HepG2 (cell line): ENCODE data around the gene MED19. TPM values are rescaled to one million over a fixed set of nuclear protein-coding genes. Genes with fewer than 3 reads are reported as not detected.

Experiments used
- CBX2 ChIP-seq, 2 experiments: fragments of 200-600 bp in 1 of 2; sonication (generic); formaldehyde crosslinking in 1 of 2; IDR thresholded peaks; 2 replicates each; pipeline versions ENCODE4 v1.7.0 to v1.8.1; 2018 to 2022; ENCODE audit warnings: low read depth in 2 of 2, low read length in 1 of 2, mild to moderate bottlenecking in 1 of 2, missing genetic modification reagents in 1 of 2
- CENPT ChIP-seq: sonication (generic); formaldehyde crosslinking; IDR thresholded peaks from 2 replicates; pipeline ENCODE4 v1.8.0; 2022; ENCODE audit warnings: low read depth, mild to moderate bottlenecking, moderate library complexity, missing genetic modification reagents
- EHMT2 ChIP-seq: fragments of 200-600 bp; sonication (generic); IDR thresholded peaks from 2 replicates; pipeline ENCODE4 v1.7.0; 2017; ENCODE audit warnings: antibody characterized with exemption, low read depth, low read length, borderline replicate concordance
- HINFP ChIP-seq: sonication (generic); formaldehyde crosslinking; IDR thresholded peaks from 2 replicates; pipeline ENCODE4 v1.4.0; 2020; ENCODE audit warnings: low read depth, mild to moderate bottlenecking, missing genetic modification reagents
- HOXA9 ChIP-seq: sonication (generic); formaldehyde crosslinking; IDR thresholded peaks from 2 replicates; pipeline ENCODE4 v1.8.1; 2022; ENCODE audit warnings: missing genetic modification reagents, mild to moderate bottlenecking, moderate library complexity, borderline replicate concordance
- PAX8 ChIP-seq: sonication (generic); formaldehyde crosslinking; IDR thresholded peaks from 2 replicates; pipeline ENCODE4 v1.8.0; 2022; ENCODE audit warnings: mild to moderate bottlenecking, missing genetic modification reagents, borderline replicate concordance
- REPIN1 ChIP-seq: sonication (generic); formaldehyde crosslinking; IDR thresholded peaks from 2 replicates; pipeline ENCODE4 v1.8.0; 2022; ENCODE audit warnings: missing genetic modification reagents, low read depth, mild to moderate bottlenecking, borderline replicate concordance
- RORA ChIP-seq: sonication (generic); formaldehyde crosslinking; IDR thresholded peaks from 2 replicates; pipeline ENCODE4 v1.5.0; 2020; ENCODE audit warnings: mild to moderate bottlenecking, missing genetic modification reagents, moderate library complexity
- ZBTB46 ChIP-seq: sonication (generic); formaldehyde crosslinking; IDR thresholded peaks from 2 replicates; pipeline ENCODE4 v1.4.0; 2020; ENCODE audit warnings: mild to moderate bottlenecking, missing genetic modification reagents, borderline replicate concordance
- ZFYVE20 ChIP-seq: sonication (generic); formaldehyde crosslinking; IDR thresholded peaks from 2 replicates; pipeline ENCODE4 v1.8.0; 2023; ENCODE audit warnings: low read depth, mild to moderate bottlenecking, moderate library complexity, missing genetic modification reagents, borderline replicate concordance
- ZGPAT ChIP-seq: IDR thresholded peaks from 2 replicates; pipeline ENCODE4 v1.6.1; 2016; ENCODE audit warnings: mild to moderate bottlenecking
- ZNF251 ChIP-seq: sonication (generic); formaldehyde crosslinking; IDR thresholded peaks from 2 replicates; pipeline ENCODE4 v1.9.0; 2021; ENCODE audit warnings: mild to moderate bottlenecking, missing genetic modification reagents
- ZNF326 ChIP-seq: sonication (generic); formaldehyde crosslinking; IDR thresholded peaks from 2 replicates; pipeline ENCODE4 v1.4.0; 2020; ENCODE audit warnings: missing genetic modification reagents, borderline replicate concordance
- ZNF605 ChIP-seq: sonication (generic); formaldehyde crosslinking; IDR thresholded peaks from 2 replicates; pipeline ENCODE4 v1.8.0; 2022; ENCODE audit warnings: mild to moderate bottlenecking, missing genetic modification reagents
- ZNF678 ChIP-seq: sonication (generic); formaldehyde crosslinking; IDR thresholded peaks from 2 replicates; pipeline ENCODE4 v1.4.0; 2020; ENCODE audit warnings: mild to moderate bottlenecking, missing genetic modification reagents
- ZNF788 ChIP-seq: sonication (generic); formaldehyde crosslinking; IDR thresholded peaks from 2 replicates; pipeline ENCODE4 v1.5.0; 2020; ENCODE audit warnings: mild to moderate bottlenecking, missing genetic modification reagents, borderline replicate concordance
- polyA plus RNA-seq, 8 experiments: library from polyadenylated mRNA; depleted of rRNA in 3 of 8; stranded (reverse) in 7 of 8; unstranded in 1 of 8; fragments of >200 nt; fragmentation: Illumina TruSeq in 4 of 8; extraction: Trizol in 4 of 8; gene quantifications; 2 replicates each; pipeline versions ENCODE4 v1.2.1 to v1.2.3, GENCODE V29; 2011 to 2016; ENCODE audit warnings: low read depth in 4 of 8, missing spikeins in 1 of 8, mixed read lengths in 1 of 8; ENCODE audit not compliant: insufficient read depth in 1 of 8
- total RNA-seq, 5 experiments: library from RNA; depleted of rRNA; stranded (reverse); fragments of >200 nt; fragmentation: Illumina TruSeq; extraction: Trizol; gene quantifications; 2 replicates each; pipeline ENCODE4 v1.2.3, GENCODE V29; 2016; ENCODE audit warnings: low read depth in 1 of 5
- TF ChIP-seq, protein P1 (sequence below): sonication (generic); formaldehyde crosslinking; IDR thresholded peaks from 2 replicates; pipeline ENCODE4 v1.4.0; 2020; ENCODE audit warnings: missing genetic modification reagents, mild to moderate bottlenecking, borderline replicate concordance
- TF ChIP-seq, protein P2 (sequence below): sonication (generic); formaldehyde crosslinking; IDR thresholded peaks from 2 replicates; pipeline ENCODE4 v1.8.1; 2023; ENCODE audit warnings: mild to moderate bottlenecking, inconsistent platforms, moderate library complexity, missing genetic modification reagents, borderline replicate concordance

MED19 gene
- total and polyA plus RNA-seq, 2 of the 13 experiments (the other 11 are each of a cell fraction or from before 2014, with no cell fraction given) = 12.9 to 13.8 TPM

GRCh38 chr11:57657194-57658022 is 54.6 kb downstream of the MED19 start, which contains the start of gene CLP1 (continued):
- TF ChIP-seq ZBTB46 (CRISPR knock-in tag) = no peak
- peak; percentile 77 for TF ChIP-seq ZGPAT (CRISPR knock-in tag)
- no peak for TF ChIP-seq CBX2 (IDR thresholded peaks at IDR 0.05; ENCODE audit: low read depth, low read length)
- TF ChIP-seq CBX2 (CRISPR knock-in tag; IDR thresholded peaks at IDR 0.05; ENCODE audit: low read depth) = no peak
- peak; percentile 81 for TF ChIP-seq ZNF605 (CRISPR knock-in tag)
- TF ChIP-seq RORA (CRISPR knock-in tag) = no peak
- TF ChIP-seq EHMT2 = no peak
- TF ChIP-seq HOXA9 (CRISPR knock-in tag) = no peak; the same call in 1 of the 2 replicates
- no peak for TF ChIP-seq CENPT
- TF ChIP-seq ZNF788 = peak; percentile 85; the same call in 1 of the 2 replicates
- TF ChIP-seq, protein P1, sequence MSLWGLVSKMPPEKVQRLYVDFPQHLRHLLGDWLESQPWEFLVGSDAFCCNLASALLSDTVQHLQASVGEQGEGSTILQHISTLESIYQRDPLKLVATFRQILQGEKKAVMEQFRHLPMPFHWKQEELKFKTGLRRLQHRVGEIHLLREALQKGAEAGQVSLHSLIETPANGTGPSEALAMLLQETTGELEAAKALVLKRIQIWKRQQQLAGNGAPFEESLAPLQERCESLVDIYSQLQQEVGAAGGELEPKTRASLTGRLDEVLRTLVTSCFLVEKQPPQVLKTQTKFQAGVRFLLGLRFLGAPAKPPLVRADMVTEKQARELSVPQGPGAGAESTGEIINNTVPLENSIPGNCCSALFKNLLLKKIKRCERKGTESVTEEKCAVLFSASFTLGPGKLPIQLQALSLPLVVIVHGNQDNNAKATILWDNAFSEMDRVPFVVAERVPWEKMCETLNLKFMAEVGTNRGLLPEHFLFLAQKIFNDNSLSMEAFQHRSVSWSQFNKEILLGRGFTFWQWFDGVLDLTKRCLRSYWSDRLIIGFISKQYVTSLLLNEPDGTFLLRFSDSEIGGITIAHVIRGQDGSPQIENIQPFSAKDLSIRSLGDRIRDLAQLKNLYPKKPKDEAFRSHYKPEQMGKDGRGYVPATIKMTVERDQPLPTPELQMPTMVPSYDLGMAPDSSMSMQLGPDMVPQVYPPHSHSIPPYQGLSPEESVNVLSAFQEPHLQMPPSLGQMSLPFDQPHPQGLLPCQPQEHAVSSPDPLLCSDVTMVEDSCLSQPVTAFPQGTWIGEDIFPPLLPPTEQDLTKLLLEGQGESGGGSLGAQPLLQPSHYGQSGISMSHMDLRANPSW (CRISPR knock-in tag) = peak; percentile 76; the same call in 1 of the 2 replicates
- TF ChIP-seq ZNF251 (CRISPR knock-in tag) = no peak; the same call in 1 of the 2 replicates
- TF ChIP-seq PAX8 (CRISPR knock-in tag) = no peak
- no peak for TF ChIP-seq ZNF326 (CRISPR knock-in tag)
- TF ChIP-seq ZNF678 (CRISPR knock-in tag) = no peak
- no peak for TF ChIP-seq ZFYVE20
- peak; percentile 85 for TF ChIP-seq REPIN1 (CRISPR knock-in tag)
- TF ChIP-seq, protein P2, sequence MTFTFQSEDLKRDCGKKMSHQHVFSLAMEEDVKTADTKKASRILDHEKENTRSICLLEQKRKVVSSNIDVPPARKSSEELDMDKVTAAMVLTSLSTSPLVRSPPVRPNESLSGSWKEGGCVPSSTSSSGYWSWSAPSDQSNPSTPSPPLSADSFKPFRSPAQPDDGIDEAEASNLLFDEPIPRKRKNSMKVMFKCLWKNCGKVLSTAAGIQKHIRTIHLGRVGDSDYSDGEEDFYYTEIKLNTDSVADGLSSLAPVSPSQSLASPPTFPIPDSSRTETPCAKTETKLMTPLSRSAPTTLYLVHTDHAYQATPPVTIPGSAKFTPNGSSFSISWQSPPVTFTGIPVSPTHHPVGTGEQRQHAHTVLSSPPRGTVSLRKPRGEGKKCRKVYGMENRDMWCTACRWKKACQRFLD (CRISPR knock-in tag) = peak; percentile 58; the same call in 1 of the 2 replicates
- TF ChIP-seq HINFP (CRISPR knock-in tag) = peak; percentile 99
